Mucosa of rectum (tissue), 2 donors: ENCODE results near the gene LIPC.

ENCODE experiments used
- H3K27ac ChIP-seq, 2 donors: one replicate each; pipeline ENCODE4 v1.7.0; 2013; ENCODE audit warnings: inconsistent platforms in 2 of 2, low read depth in 2 of 2, low read length in 2 of 2
- H3K27me3 ChIP-seq, 2 donors: one replicate each; pipeline ENCODE4 v1.7.0; 2013; ENCODE audit warnings: low read length in 2 of 2; ENCODE audit not compliant: control insufficient read depth in 2 of 2, insufficient read depth in 2 of 2
- H3K36me3 ChIP-seq, 2 donors: one replicate each; pipeline ENCODE4 v1.7.0; 2013; ENCODE audit warnings: low read length in 2 of 2; ENCODE audit not compliant: control insufficient read depth in 2 of 2, insufficient read depth in 2 of 2
- H3K4me1 ChIP-seq, 2 donors: one replicate each; pipeline ENCODE4 v1.7.0; 2013; ENCODE audit warnings: low read length in 2 of 2, mild to moderate bottlenecking in 1 of 2; ENCODE audit not compliant: control insufficient read depth in 2 of 2, insufficient read depth in 2 of 2
- H3K4me3 ChIP-seq, 2 donors: one replicate each; pipeline ENCODE4 v1.7.0; 2013; ENCODE audit warnings: low read length in 2 of 2
- H3K9ac ChIP-seq, 2 donors: one replicate each; pipeline ENCODE4 v1.7.0; 2013; ENCODE audit warnings: low read length in 2 of 2, low read depth in 1 of 2, mild to moderate bottlenecking in 1 of 2
- H3K9me3 ChIP-seq, 2 donors: one replicate each; pipeline ENCODE4 v1.7.0; 2013; ENCODE audit warnings: low read length in 2 of 2; ENCODE audit not compliant: control insufficient read depth in 2 of 2
- donor health status: healthy.
- donor health status: Normal muscosa, but diverticular disease.

Gene LIPC

GRCh38 chr15:58431221-58432149, at the start of gene LIPC:
Gene LIPC, plus strand, starts transcription at chr15:58431991. Its CDS starts 42 bp downstream, at chr15:58432033.
- Histone ChIP-seq H3K36me3 (no peaks in the 10 kb centered on the region), H3K4me1 (no peaks in the 10 kb centered on the region), H3K9ac (no peak within 1 kb of the TSS), H3K4me3 (no peak within 1 kb of the TSS), H3K27ac (no peak within 1 kb of the TSS), H3K27me3 (no peaks in the 10 kb centered on the region), H3K9me3 (no peaks in the 10 kb centered on the region)

GRCh38 chr15:58383876-58384275, 47.9 kb upstream of the LIPC start:
- H3K4me1 ChIP-seq: no peaks in the 10 kb centered on the region

GRCh38 chr15:58384667-58385066, 47.1 kb upstream of the LIPC start:
- Histone ChIP-seq H3K27me3 (no peaks in the 10 kb centered on the region), H3K36me3 (no peaks in the 10 kb centered on the region), H3K27ac (no peak overlapping the region), H3K4me3 (no peak overlapping the region), H3K9me3 (no peaks in the 10 kb centered on the region), H3K9ac (no peak overlapping the region), H3K4me1 (no peaks in the 10 kb centered on the region)

More at GRCh38 chr15:58383876-58384275, 47.9 kb upstream of the LIPC start:
- H3K36me3 ChIP-seq: no peaks in the 10 kb centered on the region
- H3K9me3 ChIP-seq: no peaks in the 10 kb centered on the region
- H3K27ac ChIP-seq: no peak overlapping the region
- H3K9ac ChIP-seq: no peak overlapping the region
- H3K4me3 ChIP-seq: no peak overlapping the region
- no peaks in the 10 kb centered on the region for H3K27me3 ChIP-seq

GRCh38 chr15:58386081-58386480, 45.7 kb upstream of the LIPC start:
- H3K27ac ChIP-seq: no peak overlapping the region
- H3K9ac ChIP-seq: no peak overlapping the region
- H3K9me3 ChIP-seq: no peaks in the 10 kb centered on the region
- no peak overlapping the region for H3K4me3 ChIP-seq
- H3K36me3 ChIP-seq: no peaks in the 10 kb centered on the region
- no peaks in the 10 kb centered on the region for H3K4me1 ChIP-seq
- no peaks in the 10 kb centered on the region for H3K27me3 ChIP-seq

- H3K36me3 ChIP-seq: no peaks in the 10 kb centered on the region
- H3K9ac ChIP-seq: no peak overlapping the region
- no peak overlapping the region for H3K27ac ChIP-seq
- no peak overlapping the region for H3K4me3 ChIP-seq
- H3K9me3 ChIP-seq: no peaks in the 10 kb centered on the region
- H3K27me3 ChIP-seq: no peaks in the 10 kb centered on the region
- H3K4me1 ChIP-seq: no peaks in the 10 kb centered on the region
Measured at GRCh38 chr15:58386641-58387040, 45.1 kb upstream of the LIPC start.

GRCh38 chr15:58387130-58387529, 44.7 kb upstream of the LIPC start:
- no peaks in the 10 kb centered on the region for H3K27me3 ChIP-seq
- H3K4me1 ChIP-seq: peaks cover 2 to 3% of the 10 kb centered on the region in 2 donors
- no peak overlapping the region for H3K4me3 ChIP-seq
- H3K9me3 ChIP-seq: no peaks in the 10 kb centered on the region
- no peak overlapping the region for H3K27ac ChIP-seq
- H3K9ac ChIP-seq: no peak overlapping the region
- H3K36me3 ChIP-seq: no peaks in the 10 kb centered on the region

GRCh38 chr15:58388211-58388610, 43.6 kb upstream of the LIPC start:
- peaks cover 11 to 13% of the 10 kb centered on the region in 2 donors for H3K4me1 ChIP-seq

GRCh38 chr15:58390118-58390517, 41.7 kb upstream of the LIPC start:
- Histone ChIP-seq H3K4me3 (no peak overlapping the region), H3K27me3 (no peaks in the 10 kb centered on the region), H3K9me3 (no peaks in the 10 kb centered on the region), H3K9ac (no peak overlapping the region), H3K4me1 (peaks cover 15 to 16% of the 10 kb centered on the region in 2 donors), H3K27ac (no peak overlapping the region), H3K36me3 (no peaks in the 10 kb centered on the region)

More at GRCh38 chr15:58388211-58388610, 43.6 kb upstream of the LIPC start:
- H3K27ac ChIP-seq: no peak overlapping the region
- no peak overlapping the region for H3K4me3 ChIP-seq
- H3K9ac ChIP-seq: no peak overlapping the region
- no peaks in the 10 kb centered on the region for H3K27me3 ChIP-seq
- H3K9me3 ChIP-seq: no peaks in the 10 kb centered on the region
- no peaks in the 10 kb centered on the region for H3K36me3 ChIP-seq

GRCh38 chr15:58390655-58391054, 41.1 kb upstream of the LIPC start:
- peaks cover 15 to 16% of the 10 kb centered on the region in 2 donors for H3K4me1 ChIP-seq
- H3K9ac ChIP-seq: no peak overlapping the region
- H3K27me3 ChIP-seq: no peaks in the 10 kb centered on the region
- no peak overlapping the region for H3K27ac ChIP-seq
- H3K36me3 ChIP-seq: no peaks in the 10 kb centered on the region
- no peaks in the 10 kb centered on the region for H3K9me3 ChIP-seq
- no peak overlapping the region for H3K4me3 ChIP-seq

GRCh38 chr15:58391088-58391487, 40.7 kb upstream of the LIPC start:
- Histone ChIP-seq H3K27me3 (no peaks in the 10 kb centered on the region), H3K9me3 (no peaks in the 10 kb centered on the region), H3K36me3 (no peaks in the 10 kb centered on the region), H3K4me1 (peaks cover 15 to 16% of the 10 kb centered on the region in 2 donors), H3K9ac (no peak overlapping the region), H3K4me3 (no peak overlapping the region), H3K27ac (no peak overlapping the region)
